PC-9 (cell line): ENCODE results near the gene OXSM.

Experiments
- CTCF ChIP-seq: fragments of 200-600 bp; sonication (generic); conservative IDR thresholded peaks from 2 replicates; pipeline ENCODE4 v1.6.1; 2017; ENCODE audit warnings: mixed run types, antibody characterized with exemption, mild to moderate bottlenecking, moderate library complexity
- EZH2 ChIP-seq: fragments of 200-600 bp; sonication (generic); IDR thresholded peaks from 2 replicates; pipeline ENCODE4 v1.8.0; 2017; ENCODE audit warnings: antibody characterized with exemption, low read depth

- TF ChIP-seq CTCF (no peak), EZH2 (no peak)
Measured at GRCh38 chr3:25784971-25785370, 4.9 kb upstream of the OXSM start.
